ENCODE results near the gene SPATA33.

The SPATA33 gene

DNA sequence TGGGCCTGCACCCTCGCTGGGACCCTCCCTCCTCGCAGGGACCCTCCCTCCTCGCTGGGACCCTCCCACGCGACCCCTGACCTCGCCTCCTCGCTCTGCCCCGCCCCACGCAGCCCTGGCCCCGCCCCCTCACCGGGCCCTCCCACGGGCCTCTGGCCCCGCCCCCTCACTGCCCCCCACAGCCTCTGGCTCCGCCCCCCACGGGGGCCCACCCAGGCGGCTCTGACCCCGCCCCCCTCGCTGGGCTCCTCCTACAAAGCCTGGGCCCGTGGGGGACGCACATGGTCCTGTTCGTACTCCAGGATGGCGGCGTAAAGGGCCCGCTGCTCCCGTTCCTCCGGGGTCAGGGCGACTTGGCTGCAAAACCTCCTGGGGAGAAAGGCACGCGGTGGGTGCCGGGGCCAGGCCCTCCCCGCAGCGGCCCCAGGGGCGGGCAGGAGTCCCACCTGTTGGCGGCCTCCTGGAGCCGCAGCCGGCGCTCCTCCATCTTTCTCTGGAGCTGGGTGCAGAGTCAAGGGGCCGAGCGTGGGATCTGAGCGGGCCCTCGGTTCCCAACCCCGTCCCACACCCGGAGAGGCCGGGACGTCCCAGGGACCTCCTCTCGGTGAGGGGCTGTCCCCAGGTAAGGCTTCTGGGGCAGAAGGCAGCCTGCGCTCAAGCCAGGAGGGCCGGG lies 54.1 kb downstream of the SPATA33 start:
- DNase-seq = peak; percentile 67 to 76

DNA sequence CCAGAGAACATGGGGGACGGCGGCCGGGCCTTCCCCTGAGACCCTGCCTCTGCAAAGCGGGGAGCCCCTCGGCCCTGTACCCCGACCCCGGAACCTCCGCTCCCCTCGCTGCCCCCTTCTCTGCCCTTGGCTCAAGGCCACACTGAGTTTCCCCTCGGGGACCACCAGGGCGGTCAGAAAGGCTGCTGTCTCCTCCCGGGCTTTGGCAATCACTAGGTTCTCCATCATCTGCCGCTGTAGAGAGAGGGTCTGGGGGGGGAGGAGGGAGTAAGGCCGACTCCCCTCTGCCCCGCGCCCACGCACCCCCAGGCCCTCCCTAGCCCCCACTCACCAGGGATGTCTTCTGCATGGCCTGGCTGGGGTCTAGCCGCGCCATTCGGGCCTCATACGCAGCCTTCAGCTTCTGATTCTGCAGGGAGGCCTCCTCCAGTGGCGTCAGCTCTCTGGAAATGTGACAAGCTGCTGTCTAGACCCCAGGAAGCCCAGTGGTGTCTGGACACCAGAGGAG lies 54.7 kb downstream of the SPATA33 start:
- DNase-seq = no peak

DNA sequence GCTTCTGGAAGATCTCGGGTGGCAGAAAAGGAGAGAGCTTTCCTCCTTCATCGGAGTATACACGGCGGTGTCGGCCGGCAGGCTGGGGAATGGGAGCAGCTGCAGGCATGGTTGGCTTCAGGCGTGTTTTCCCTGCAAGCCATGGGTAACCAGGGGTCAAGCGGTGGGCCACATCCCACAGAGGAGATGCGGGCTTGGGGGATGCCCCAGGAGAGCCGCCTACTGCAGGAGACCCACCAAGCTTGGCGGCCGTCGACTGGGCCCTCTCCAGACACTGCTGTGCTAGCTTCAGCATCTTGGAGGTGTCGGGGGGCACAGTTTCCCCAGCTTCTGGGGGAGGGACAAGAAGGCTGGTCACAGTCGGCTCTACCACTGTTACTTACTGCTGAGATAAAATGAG lies 58.9 kb downstream of the SPATA33 start:
- no peak for DNase-seq

GRCh38 chr16:89716916-89717687 lies 59.5 kb downstream of the SPATA33 start:
- no peak for DNase-seq

GRCh38 chr16:89717688-89718505 lies 60.3 kb downstream of the SPATA33 start:
- no peak for DNase-seq

All from CD4-positive, alpha-beta T cell treated with Interleukin-4 for 1 hour (primary cell).